GM23338 (cell line): ENCODE results near the gene MBD2. TPM values are rescaled to one million over a fixed set of nuclear protein-coding genes. Genes with fewer than 3 reads are reported as not detected.
A peak's percentile ranks its signal among the peaks of the same experiment; 100 is the strongest.

Source experiments
- ATAC-seq: fragments of 200-7000 bp; cut with Tn5 transposase; 3 replicates; pipeline ENCODE4 v1.9.1; 2020
- DNase-seq: peaks from one replicate; pipeline ENCODE4 v3.0.0-alpha.2; 2015; ENCODE audit warnings: low spot score
- H2AFZ ChIP-seq: fragments of 200-600 bp; sonication (generic); 2 replicates; pipeline ENCODE4 v1.8.0; 2016; ENCODE audit warnings: antibody characterized with exemption, mild to moderate bottlenecking, moderate library complexity
- H3F3A ChIP-seq: fragments of 200-600 bp; sonication (generic); replicated peaks from 2 replicates; pipeline ENCODE4 v1.8.0; 2017; ENCODE audit warnings: antibody characterized with exemption, mixed run types, low read depth
- H3K27ac ChIP-seq: fragments of 200-600 bp; sonication (generic); 2 replicates; pipeline ENCODE4 v1.6.1; 2016; ENCODE audit warnings: low read depth
- H3K27me3 ChIP-seq: fragments of 200-600 bp; sonication (generic); 2 replicates; pipeline ENCODE4 v1.8.0; 2016; ENCODE audit warnings: mild to moderate bottlenecking, mixed run types, moderate library complexity; ENCODE audit not compliant: insufficient read depth
- H3K36me3 ChIP-seq: fragments of 200-600 bp; sonication (generic); 2 replicates; pipeline ENCODE4 v1.8.0; 2016; ENCODE audit warnings: mild to moderate bottlenecking; ENCODE audit not compliant: insufficient read depth
- H3K4me1 ChIP-seq: fragments of 200-600 bp; sonication (generic); 2 replicates; pipeline ENCODE4 v1.8.0; 2016; ENCODE audit warnings: mild to moderate bottlenecking, moderate library complexity; ENCODE audit not compliant: insufficient read depth
- H3K4me2 ChIP-seq: fragments of 200-600 bp; sonication (generic); 2 replicates; pipeline ENCODE4 v1.7.1; 2017; ENCODE audit warnings: mixed run types
- H3K4me3 ChIP-seq: fragments of 200-600 bp; sonication (generic); 2 replicates; pipeline ENCODE4 v1.6.1; 2016; ENCODE audit warnings: mixed run types
- H3K79me2 ChIP-seq: fragments of 200-600 bp; sonication (generic); replicated peaks from 2 replicates; pipeline ENCODE4 v1.8.0; 2017; ENCODE audit warnings: mild to moderate bottlenecking; ENCODE audit not compliant: insufficient read depth
- H3K9me2 ChIP-seq: fragments of 200-600 bp; sonication (generic); 2 replicates; pipeline ENCODE4 v1.8.0; 2017; ENCODE audit not compliant: insufficient read depth
- H4K20me1 ChIP-seq: fragments of 200-600 bp; sonication (generic); replicated peaks from 2 replicates; pipeline ENCODE4 v1.8.0; 2017; ENCODE audit warnings: mild to moderate bottlenecking; ENCODE audit not compliant: insufficient read depth
- H3K27ac Mint-ChIP-seq: 2 replicates; pipeline ENCODE4 v1.8.0; 2020; ENCODE audit warnings: inconsistent platforms, mild to moderate bottlenecking, moderate library complexity, mixed read lengths
- H3K27me3 Mint-ChIP-seq: 3 replicates; pipeline ENCODE4 v1.8.0; 2022; ENCODE audit warnings: low read depth, mild to moderate bottlenecking, moderate library complexity, mixed read lengths, inconsistent platforms; ENCODE audit not compliant: insufficient read depth, poor library complexity
- H3K36me3 Mint-ChIP-seq: 3 replicates; pipeline ENCODE4 v1.8.0; 2021; ENCODE audit warnings: low read depth, mild to moderate bottlenecking, inconsistent platforms, moderate library complexity, mixed read lengths
- H3K4me1 Mint-ChIP-seq: 3 replicates; pipeline ENCODE4 v1.8.0; 2020; ENCODE audit warnings: mild to moderate bottlenecking, inconsistent platforms, mixed read lengths
- H3K4me3 Mint-ChIP-seq: 3 replicates; pipeline ENCODE4 v1.8.0; 2021; ENCODE audit warnings: moderate library complexity, mild to moderate bottlenecking, inconsistent platforms, mixed read lengths
- H3K9me3 Mint-ChIP-seq: 3 replicates; pipeline ENCODE4 v1.8.0; 2020; ENCODE audit warnings: moderate library complexity, mild to moderate bottlenecking, inconsistent platforms, mixed read lengths
- CTCF ChIP-seq, 2 experiments: fragments of 200-600 bp in 1 of 2; sonication (generic) in 1 of 2; conservative IDR thresholded peaks; 2 replicates each; pipeline versions ENCODE4 v1.5.1 to v1.6.1; 2016 to 2017; ENCODE audit warnings: antibody characterized with exemption in 2 of 2, low read depth in 2 of 2, mild to moderate bottlenecking in 2 of 2, moderate library complexity in 1 of 2
- ZNF331 ChIP-seq: fragments of 250-450 bp; sonication (Bioruptor Pico); IDR thresholded peaks from 2 replicates; pipeline ENCODE4 v1.5.0; 2020; ENCODE audit warnings: low read depth, mild to moderate bottlenecking, moderate library complexity
- ZNF462 ChIP-seq: fragments of 250-450 bp; sonication (Bioruptor Pico); IDR thresholded peaks from 2 replicates; pipeline ENCODE4 v1.5.0; 2020; ENCODE audit warnings: mild to moderate bottlenecking, moderate library complexity
- polyA plus RNA-seq: library from polyadenylated mRNA; unstranded; fragments of >200 nt; fragmentation: Nextera tagmentation; extraction: Ambion mirVana; gene quantifications from 2 replicates; pipeline ENCODE4 v1.2.1, GENCODE V29; 2016
- total RNA-seq: library from RNA; depleted of rRNA; stranded (reverse); fragments of >200 nt; shearing (Covaris generic); gene quantifications from 2 replicates; pipeline ENCODE4 v1.2.3, GENCODE V29; 2014

The MBD2 gene
- total and polyA plus RNA-seq, 2 experiments from 2014 or later: 11.2 to 39.2 TPM

GRCh38 chr18:54232485-54233227 is 8.2 kb upstream of the MBD2 start:
- no peak overlapping the region for H3K4me3 ChIP-seq
- peak; percentile 72 for ATAC-seq
- no peaks in the 10 kb centered on the region for H3K27me3 Mint-ChIP-seq
- no peaks in the 10 kb centered on the region for H3K36me3 Mint-ChIP-seq
- H3K79me2 ChIP-seq: no peaks in the 10 kb centered on the region
- no peaks in the 10 kb centered on the region for H4K20me1 ChIP-seq
- H3K9me2 ChIP-seq: peaks cover 4% of the 10 kb centered on the region
- no peaks in the 10 kb centered on the region for H3K36me3 ChIP-seq
- no peak for TF ChIP-seq ZNF331
- peak; percentile 23 to 68; a peak in 3 of 4 replicates for TF ChIP-seq CTCF (conservative IDR thresholded peaks at IDR 0.05; ENCODE audit: low read depth in 2 of 2)
- 0 out of 2 replicates have a peak, but pooled peaks have one; percentile 45 for TF ChIP-seq ZNF462 (CRISPR knock-in tag)
- no peaks in the 10 kb centered on the region for H3K9me3 Mint-ChIP-seq
- no peaks in the 10 kb centered on the region for H3F3A ChIP-seq
- H3K27ac Mint-ChIP-seq: no peak overlapping the region
- H3K27me3 ChIP-seq: no peaks in the 10 kb centered on the region
- H3K4me2 ChIP-seq: no peak overlapping the region
- H3K4me1 Mint-ChIP-seq: no peaks in the 10 kb centered on the region; the same call in 1 of the 3 replicates
- H3K4me3 Mint-ChIP-seq: no peak overlapping the region
- 0 out of 2 replicates have a peak overlapping the region, but pooled peaks have one; percentile 52 for H2AFZ ChIP-seq
- peak; percentile 46 for DNase-seq
- peak overlapping the region; percentile 60; the same call in 1 of the 2 replicates for H3K27ac ChIP-seq
- H3K4me1 ChIP-seq: peaks cover 3% of the 10 kb centered on the region; the same call in 1 of the 2 replicates
